Activated naive CD8-positive, alpha-beta T cell treated with anti-CD3 and anti-CD28 coated beads, Interleukin-2, amount 50 U/mL, for 24 hours (primary cell): Measurements from ENCODE around the gene SYNE2.
A peak's percentile ranks its signal among the peaks of the same experiment; 100 is the strongest.
"Not testable (repeated sequence)": the region's sequence is repeated elsewhere in the genome, so short reads cannot be mapped to it uniquely, and the experiment has no call there.

Experiments
- ATAC-seq: fragments of 150-1000 bp; cut with Tn5 transposase; one replicate; pipeline ENCODE4 v1.10.0; 2021
- DNase-seq: peaks from one replicate; pipeline ENCODE4 v3.0.0; 2021
- H3K27ac Mint-ChIP-seq: one replicate; pipeline ENCODE4 v1.8.0; 2021; ENCODE audit warnings: mild to moderate bottlenecking, mixed read lengths
- H3K27me3 Mint-ChIP-seq: one replicate; pipeline ENCODE4 v1.8.0; 2021; ENCODE audit warnings: mixed read lengths
- H3K36me3 Mint-ChIP-seq: one replicate; pipeline ENCODE4 v1.8.0; 2021; ENCODE audit warnings: low read depth, mixed read lengths
- H3K4me1 Mint-ChIP-seq: one replicate; pipeline ENCODE4 v1.8.0; 2021; ENCODE audit warnings: mixed read lengths
- H3K4me3 Mint-ChIP-seq: one replicate; pipeline ENCODE4 v1.8.0; 2021; ENCODE audit warnings: mild to moderate bottlenecking, moderate library complexity, mixed read lengths
- H3K9me3 Mint-ChIP-seq: one replicate; pipeline ENCODE4 v1.8.0; 2021; ENCODE audit warnings: mixed read lengths

Gene SYNE2

GRCh38 chr14:64107438-64107837 lies 254.6 kb downstream of the SYNE2 start:
- no peak for ATAC-seq
- no peaks in the 10 kb centered on the region for H3K9me3 Mint-ChIP-seq
- no peak for DNase-seq
- no peak overlapping the region for H3K4me3 Mint-ChIP-seq
- H3K4me1 Mint-ChIP-seq: no peaks in the 10 kb centered on the region
- no peak overlapping the region for H3K27ac Mint-ChIP-seq
- no peaks in the 10 kb centered on the region for H3K27me3 Mint-ChIP-seq
- peaks cover 4% of the 10 kb centered on the region for H3K36me3 Mint-ChIP-seq

DNA sequence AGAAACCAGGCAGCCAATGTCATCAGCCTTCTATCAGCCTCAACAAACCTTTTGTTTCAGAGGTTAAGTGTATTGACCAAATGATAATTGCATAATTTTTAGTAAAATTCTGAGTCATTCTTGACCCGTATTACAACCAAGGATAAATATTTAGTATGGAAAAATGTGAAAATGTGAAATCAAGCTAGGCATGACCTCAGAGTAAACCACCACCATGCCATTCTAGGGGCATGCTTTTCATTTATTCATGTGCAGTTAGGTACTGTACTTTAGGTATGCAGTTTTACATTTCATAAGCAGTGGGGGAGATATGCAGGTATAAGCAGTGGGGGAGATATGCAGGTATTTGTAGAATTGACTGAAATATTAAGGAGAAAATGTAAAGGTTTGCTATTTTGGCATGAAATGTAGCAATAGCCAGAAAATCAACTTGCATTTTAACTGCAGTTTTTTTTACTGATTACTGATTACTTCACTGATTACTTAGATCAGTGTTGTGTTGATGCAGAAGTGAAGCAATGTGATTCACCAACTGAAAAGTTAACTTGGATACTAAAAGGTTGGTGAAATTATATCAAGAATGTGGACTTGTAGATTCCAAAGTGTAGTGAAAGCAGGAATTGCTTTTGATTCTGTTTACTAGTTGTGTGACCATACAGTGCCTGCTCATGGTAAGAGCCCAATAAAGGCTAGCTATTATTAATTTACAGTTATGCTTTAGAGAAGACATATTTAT lies 257.2 kb downstream of the SYNE2 start:
- H3K27ac Mint-ChIP-seq: no peak overlapping the region
- H3K4me3 Mint-ChIP-seq: no peak overlapping the region
- no peaks in the 10 kb centered on the region for H3K4me1 Mint-ChIP-seq
- no peaks in the 10 kb centered on the region for H3K9me3 Mint-ChIP-seq
- peaks cover under 1% of the 10 kb centered on the region for H3K36me3 Mint-ChIP-seq
- ATAC-seq: no peak
- no peak for DNase-seq
- H3K27me3 Mint-ChIP-seq: no peaks in the 10 kb centered on the region

- Mint-ChIP-seq H3K9me3 (no peaks in the 10 kb centered on the region), H3K4me3 (no peak overlapping the region), H3K4me1 (no peaks in the 10 kb centered on the region), H3K27me3 (no peaks in the 10 kb centered on the region), H3K27ac (no peak overlapping the region), H3K36me3 (peaks cover 2% of the 10 kb centered on the region)
- DNase-seq: no peak
- ATAC-seq: no peak
Measured at GRCh38 chr14:64110802-64111201, 258.0 kb downstream of the SYNE2 start.

DNA sequence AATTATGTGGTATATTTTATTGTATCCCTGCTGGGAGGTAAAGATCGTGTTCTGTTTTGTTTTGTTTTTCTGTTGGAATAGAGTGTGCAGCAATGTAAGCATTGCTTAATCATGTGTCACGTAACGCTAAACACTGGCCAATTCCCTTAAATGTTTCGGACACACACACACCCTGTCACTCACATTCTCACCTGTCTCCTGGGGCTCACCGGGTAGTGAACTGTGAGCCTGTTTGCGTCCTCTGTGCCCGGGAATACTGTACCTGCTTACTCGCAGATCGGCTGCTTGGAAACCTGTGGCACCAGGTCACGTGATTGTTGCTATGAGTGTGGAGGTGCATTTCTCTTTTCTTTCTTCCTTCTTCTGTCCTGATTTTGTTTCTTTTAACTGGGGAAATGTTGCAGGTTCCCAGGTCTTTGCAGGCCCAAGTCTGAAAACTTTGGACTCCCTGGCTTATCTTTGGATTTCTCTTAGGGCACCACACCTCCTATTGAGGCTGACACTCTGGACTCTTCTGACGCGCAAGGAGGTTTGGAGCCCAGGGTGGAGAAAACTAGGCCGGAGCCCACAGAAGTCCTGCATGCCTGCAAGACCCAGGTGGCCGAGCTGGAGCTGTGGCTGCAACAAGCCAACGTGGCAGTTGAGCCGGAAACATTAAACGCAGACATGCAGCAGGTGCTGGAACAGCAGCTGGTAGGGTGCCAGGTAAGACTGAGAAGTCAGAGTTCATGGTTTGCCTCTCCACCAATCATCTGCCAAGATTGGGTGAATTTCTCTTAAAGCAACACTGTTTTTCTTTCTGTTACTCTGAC lies 260.3 kb downstream of the SYNE2 start:
- DNase-seq (no peak), ATAC-seq (no peak)
- Mint-ChIP-seq H3K4me3 (no peak overlapping the region), H3K4me1 (no peaks in the 10 kb centered on the region), H3K27ac (no peak overlapping the region), H3K27me3 (no peaks in the 10 kb centered on the region), H3K36me3 (peaks cover 4% of the 10 kb centered on the region), H3K9me3 (no peaks in the 10 kb centered on the region)

GRCh38 chr14:64114166-64114565 lies 261.4 kb downstream of the SYNE2 start:
- Mint-ChIP-seq H3K27ac (no peak overlapping the region), H3K27me3 (no peaks in the 10 kb centered on the region), H3K9me3 (no peaks in the 10 kb centered on the region), H3K4me1 (no peaks in the 10 kb centered on the region), H3K4me3 (no peak overlapping the region), H3K36me3 (peaks cover 4% of the 10 kb centered on the region)
- ATAC-seq (no peak), DNase-seq (no peak)

- Mint-ChIP-seq H3K4me1 (no peaks in the 10 kb centered on the region), H3K27me3 (no peaks in the 10 kb centered on the region), H3K4me3 (no peak overlapping the region), H3K9me3 (no peaks in the 10 kb centered on the region), H3K27ac (no peak overlapping the region), H3K36me3 (peaks cover 4% of the 10 kb centered on the region)
- no peak for DNase-seq
- no peak for ATAC-seq
Measured at GRCh38 chr14:64114796-64115195, 262.0 kb downstream of the SYNE2 start.

DNA sequence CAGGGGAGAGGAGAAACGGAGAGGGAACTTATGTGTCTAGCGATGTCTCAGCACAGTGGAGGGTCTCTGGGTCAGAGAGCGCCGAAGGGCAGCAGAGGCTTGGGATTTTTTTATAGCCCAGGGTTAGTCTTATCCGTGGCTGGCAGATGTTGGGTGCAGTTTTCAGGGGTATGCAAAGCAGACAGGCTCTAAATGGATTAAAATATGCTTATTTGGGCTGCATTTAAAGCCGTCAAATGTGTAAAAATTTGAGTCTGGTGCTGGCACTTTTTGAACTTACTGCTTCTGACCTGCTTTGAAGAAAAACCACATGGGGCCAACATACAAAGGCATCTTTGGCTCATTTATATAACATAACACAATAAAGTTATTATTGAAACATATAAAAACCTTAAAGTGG lies 262.6 kb downstream of the SYNE2 start:
- ATAC-seq: no peak
- DNase-seq: no peak
- Mint-ChIP-seq H3K27ac (no peak overlapping the region), H3K36me3 (peaks cover 4% of the 10 kb centered on the region), H3K9me3 (no peaks in the 10 kb centered on the region), H3K4me3 (no peak overlapping the region), H3K4me1 (no peaks in the 10 kb centered on the region), H3K27me3 (no peaks in the 10 kb centered on the region)

- no peaks in the 10 kb centered on the region for H3K27me3 Mint-ChIP-seq
- DNase-seq (no peak), ATAC-seq (no peak)
- no peaks in the 10 kb centered on the region for H3K4me1 Mint-ChIP-seq
- no peak overlapping the region for H3K4me3 Mint-ChIP-seq
- no peak overlapping the region for H3K27ac Mint-ChIP-seq
- peaks cover 9% of the 10 kb centered on the region for H3K36me3 Mint-ChIP-seq
- H3K9me3 Mint-ChIP-seq: no peaks in the 10 kb centered on the region
Measured at GRCh38 chr14:64117671-64118402, 265.0 kb downstream of the SYNE2 start.

- ATAC-seq, H3K36me3 Mint-ChIP-seq, H3K4me1 Mint-ChIP-seq, H3K9me3 Mint-ChIP-seq, H3K27ac Mint-ChIP-seq, H3K4me3 Mint-ChIP-seq, DNase-seq, H3K27me3 Mint-ChIP-seq: not testable (repeated sequence)
Measured at GRCh38 chr14:64118403-64118742, 265.6 kb downstream of the SYNE2 start.

- Mint-ChIP-seq H3K9me3 (no peaks in the 10 kb centered on the region), H3K27me3 (no peaks in the 10 kb centered on the region), H3K4me3 (no peak overlapping the region), H3K27ac (no peak overlapping the region), H3K4me1 (peaks cover 2% of the 10 kb centered on the region), H3K36me3 (peaks cover 9% of the 10 kb centered on the region)
- ATAC-seq: no peak
- no peak for DNase-seq
Measured at GRCh38 chr14:64118892-64119291, 266.1 kb downstream of the SYNE2 start.

DNA sequence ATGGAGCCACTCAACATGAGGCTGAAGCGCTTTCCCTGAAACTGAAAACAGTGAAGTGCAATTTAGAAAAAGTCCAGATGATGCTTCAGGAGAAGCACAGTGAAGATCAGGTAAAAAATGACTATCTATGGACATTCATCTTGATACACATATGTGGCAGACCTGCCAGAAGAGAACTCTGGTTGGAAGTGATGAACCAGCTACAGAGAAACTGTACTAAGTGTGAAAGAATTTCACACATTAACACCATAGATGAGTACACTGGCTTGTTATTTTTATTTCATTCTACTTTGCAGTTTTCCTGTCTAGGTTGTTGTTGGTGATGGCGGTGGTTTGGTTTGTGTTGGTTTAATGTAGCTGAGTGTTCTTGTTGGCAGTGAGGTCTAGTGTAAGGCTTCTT lies 266.7 kb downstream of the SYNE2 start:
- no peak overlapping the region for H3K27ac Mint-ChIP-seq

GRCh38 chr14:64119980-64120379 lies 267.2 kb downstream of the SYNE2 start:
- no peak overlapping the region for H3K27ac Mint-ChIP-seq
- H3K4me3 Mint-ChIP-seq: no peak overlapping the region
- ATAC-seq (no peak), DNase-seq (no peak)
- no peaks in the 10 kb centered on the region for H3K9me3 Mint-ChIP-seq
- peaks cover 2% of the 10 kb centered on the region for H3K4me1 Mint-ChIP-seq
- peaks cover 10% of the 10 kb centered on the region for H3K36me3 Mint-ChIP-seq
- H3K27me3 Mint-ChIP-seq: no peaks in the 10 kb centered on the region

More for the DNA sequence above, 266.7 kb downstream of the SYNE2 start:
- ATAC-seq (no peak), DNase-seq (no peak)
- Mint-ChIP-seq H3K36me3 (peaks cover 9% of the 10 kb centered on the region), H3K4me1 (peaks cover 2% of the 10 kb centered on the region), H3K27me3 (no peaks in the 10 kb centered on the region), H3K9me3 (no peaks in the 10 kb centered on the region), H3K4me3 (no peak overlapping the region)

DNA sequence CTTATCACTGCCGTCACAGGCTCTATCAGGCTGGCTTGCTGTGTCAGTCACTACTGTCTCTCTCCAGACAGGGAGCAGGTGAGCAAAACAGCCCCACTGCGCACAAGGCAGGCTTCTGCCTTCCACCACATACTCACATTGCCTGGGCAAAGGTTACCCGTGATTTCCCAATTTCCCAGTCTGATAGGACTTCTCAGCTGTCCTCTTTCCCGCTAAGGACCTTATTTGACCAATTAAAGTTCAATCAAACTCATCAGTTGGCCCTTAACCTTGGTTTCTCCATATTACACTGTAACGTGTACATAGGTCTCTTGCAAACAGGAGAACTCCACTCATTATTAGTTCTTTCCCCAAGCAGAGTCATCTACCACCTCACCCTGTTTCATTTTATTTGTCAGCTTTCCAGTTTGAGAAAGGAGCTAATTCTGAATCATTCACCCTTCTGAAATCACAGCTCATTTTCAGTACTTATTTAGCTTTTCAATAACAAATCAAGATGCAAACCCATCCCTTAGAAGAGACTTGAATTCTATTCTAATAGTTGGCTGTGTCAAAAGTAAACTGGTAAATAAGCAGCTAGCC lies 270.5 kb downstream of the SYNE2 start:
- Mint-ChIP-seq H3K27me3 (no peaks in the 10 kb centered on the region), H3K4me1 (peaks cover 2% of the 10 kb centered on the region), H3K9me3 (no peaks in the 10 kb centered on the region), H3K27ac (peak overlapping the region; percentile 11), H3K36me3 (peaks cover 21% of the 10 kb centered on the region), H3K4me3 (no peak overlapping the region)
- ATAC-seq (peak; percentile 20), DNase-seq (no peak)

GRCh38 chr14:64125270-64125669 lies 272.5 kb downstream of the SYNE2 start:
- DNase-seq: no peak
- no peaks in the 10 kb centered on the region for H3K9me3 Mint-ChIP-seq
- no peak for ATAC-seq
- peak overlapping the region; percentile 37 for H3K27ac Mint-ChIP-seq
- peaks cover 24% of the 10 kb centered on the region for H3K36me3 Mint-ChIP-seq
- H3K27me3 Mint-ChIP-seq: no peaks in the 10 kb centered on the region
- H3K4me1 Mint-ChIP-seq: peaks cover 2% of the 10 kb centered on the region
- no peak overlapping the region for H3K4me3 Mint-ChIP-seq
